Tibial nerve (tissue), 3 donors: ENCODE results near the gene FMNL2.

Experiments used
- CTCF ChIP-seq, 5 experiments: fragments of 200-600 bp in 3 of 5; fragments of 450-650 bp in 2 of 5; sonication (generic) in 3 of 5; IDR thresholded peaks; one replicate each; pipeline ENCODE4 v1.5.1; 2016 to 2019; ENCODE audit warnings: antibody characterized with exemption in 5 of 5, mild to moderate bottlenecking in 3 of 5, moderate library complexity in 2 of 5
- POLR2A ChIP-seq, 2 donors: fragments of 450-650 bp; IDR thresholded peaks; one replicate each; pipeline ENCODE4 v1.6.1; 2017; ENCODE audit warnings: antibody characterized with exemption in 2 of 2, mild to moderate bottlenecking in 2 of 2, moderate library complexity in 2 of 2

- TF ChIP-seq POLR2A (IDR thresholded peaks at IDR 0.05), result no peak
- no peak for TF ChIP-seq CTCF (IDR thresholded peaks at IDR 0.05)
Measured at GRCh38 chr2:152696476-152696875, 361.5 kb downstream of the FMNL2 start.
